ENCODE results near the gene THOC2.

Gene THOC2

DNA sequence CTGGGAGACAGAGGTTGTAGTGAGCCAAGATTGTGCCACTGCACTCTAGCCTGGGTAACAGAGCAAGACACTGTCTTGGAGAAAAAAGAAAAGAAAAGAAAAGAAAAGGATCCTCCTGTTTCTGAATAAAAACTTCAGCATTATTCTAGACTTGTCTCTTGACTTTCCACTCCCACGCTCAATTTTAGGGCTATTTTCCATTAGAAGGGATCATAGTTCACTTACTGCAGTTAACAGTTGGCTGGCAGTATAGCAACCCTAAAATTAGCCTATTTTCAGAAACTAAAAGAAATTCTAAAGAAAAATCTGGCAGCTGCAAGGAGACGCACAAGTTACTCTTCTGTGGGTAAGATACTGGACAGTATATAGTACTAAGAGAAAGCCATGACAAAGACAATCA lies 28.1 kb downstream of the THOC2 start:
- TF ChIP-seq POLR2AphosphoS5 (IDR thresholded peaks at IDR 0.05; ENCODE audit: low read depth, low read length) (no peak), REST (IDR thresholded peaks at IDR 0.05; ENCODE audit: insufficient read depth in 1 of 2, low read depth in 2 of 2, low read length in 2 of 2) (no peak), TAF1 (IDR thresholded peaks at IDR 0.05; ENCODE audit: borderline replicate concordance, insufficient read depth, low read length) (no peak), FOXP2 (optimal IDR thresholded peaks at IDR 0.05; ENCODE audit: borderline replicate concordance, extremely low read depth, extremely low read length, insufficient read depth) (no peak), SIN3A (IDR thresholded peaks at IDR 0.05; ENCODE audit: borderline replicate concordance, insufficient read depth, low read length) (no peak)

GRCh38 chrX:123698979-123699520 lies 33.8 kb downstream of the THOC2 start:
- TF ChIP-seq SIN3A (IDR thresholded peaks at IDR 0.05; ENCODE audit: borderline replicate concordance, insufficient read depth, low read length) (no peak), FOXP2 (optimal IDR thresholded peaks at IDR 0.05; ENCODE audit: borderline replicate concordance, extremely low read depth, extremely low read length, insufficient read depth) (no peak), REST (IDR thresholded peaks at IDR 0.05; ENCODE audit: insufficient read depth in 1 of 2, low read depth in 2 of 2, low read length in 2 of 2) (no peak), TAF1 (IDR thresholded peaks at IDR 0.05; ENCODE audit: borderline replicate concordance, insufficient read depth, low read length) (no peak), POLR2AphosphoS5 (IDR thresholded peaks at IDR 0.05; ENCODE audit: low read depth, low read length) (no peak)

DNA sequence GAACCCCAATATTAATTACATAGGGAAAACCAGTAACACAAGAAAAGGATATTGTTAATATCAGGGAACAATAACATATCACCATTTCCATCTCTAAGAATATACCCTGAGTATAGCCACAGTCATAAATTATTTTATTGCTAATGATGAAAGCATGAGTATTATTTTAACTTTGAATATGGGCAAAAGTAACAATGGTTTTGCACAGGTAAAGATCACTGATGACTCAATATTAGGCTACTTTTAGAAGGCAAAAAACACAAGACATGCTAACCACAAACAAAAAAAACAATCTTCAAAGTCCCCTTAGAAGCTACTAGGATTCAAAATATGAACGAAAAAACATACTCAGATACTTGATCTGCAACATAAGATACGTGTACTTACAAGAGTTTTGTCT lies 36.5 kb downstream of the THOC2 start:
- TF ChIP-seq POLR2AphosphoS5 (IDR thresholded peaks at IDR 0.05; ENCODE audit: low read depth, low read length): no peak
- TF ChIP-seq FOXP2 (optimal IDR thresholded peaks at IDR 0.05; ENCODE audit: borderline replicate concordance, extremely low read depth, extremely low read length, insufficient read depth): no peak
- no peak for TF ChIP-seq TAF1 (IDR thresholded peaks at IDR 0.05; ENCODE audit: borderline replicate concordance, insufficient read depth, low read length)
- no peak for TF ChIP-seq SIN3A (IDR thresholded peaks at IDR 0.05; ENCODE audit: borderline replicate concordance, insufficient read depth, low read length)
- no peak for TF ChIP-seq REST (IDR thresholded peaks at IDR 0.05; ENCODE audit: insufficient read depth in 1 of 2, low read depth in 2 of 2, low read length in 2 of 2)

GRCh38 chrX:123695242-123695641 lies 37.6 kb downstream of the THOC2 start:
- no peak for TF ChIP-seq TAF1 (IDR thresholded peaks at IDR 0.05; ENCODE audit: borderline replicate concordance, insufficient read depth, low read length)
- no peak for TF ChIP-seq POLR2AphosphoS5 (IDR thresholded peaks at IDR 0.05; ENCODE audit: low read depth, low read length)
- no peak for TF ChIP-seq SIN3A (IDR thresholded peaks at IDR 0.05; ENCODE audit: borderline replicate concordance, insufficient read depth, low read length)
- no peak for TF ChIP-seq FOXP2 (optimal IDR thresholded peaks at IDR 0.05; ENCODE audit: borderline replicate concordance, extremely low read depth, extremely low read length, insufficient read depth)
- no peak for TF ChIP-seq REST (IDR thresholded peaks at IDR 0.05; ENCODE audit: insufficient read depth in 1 of 2, low read depth in 2 of 2, low read length in 2 of 2)

GRCh38 chrX:123691776-123692175 lies 41.1 kb downstream of the THOC2 start:
- TF ChIP-seq TAF1 (IDR thresholded peaks at IDR 0.05; ENCODE audit: borderline replicate concordance, insufficient read depth, low read length) (no peak), SIN3A (IDR thresholded peaks at IDR 0.05; ENCODE audit: borderline replicate concordance, insufficient read depth, low read length) (no peak), POLR2AphosphoS5 (IDR thresholded peaks at IDR 0.05; ENCODE audit: low read depth, low read length) (no peak), REST (IDR thresholded peaks at IDR 0.05; ENCODE audit: insufficient read depth in 1 of 2, low read depth in 2 of 2, low read length in 2 of 2) (no peak), FOXP2 (optimal IDR thresholded peaks at IDR 0.05; ENCODE audit: borderline replicate concordance, extremely low read depth, extremely low read length, insufficient read depth) (no peak)

Data from PFSK-1 (cell line).